NCI-H1417 treated with DMSO at 0.1 percent for 48 hours (cell line): ENCODE data around the gene CRBN.

ENCODE experiments used
- DNase-seq: peaks from one replicate; lab custom pipeline; 2025; lab: John Stamatoyannopoulos, UW

CRBN gene

DNA sequence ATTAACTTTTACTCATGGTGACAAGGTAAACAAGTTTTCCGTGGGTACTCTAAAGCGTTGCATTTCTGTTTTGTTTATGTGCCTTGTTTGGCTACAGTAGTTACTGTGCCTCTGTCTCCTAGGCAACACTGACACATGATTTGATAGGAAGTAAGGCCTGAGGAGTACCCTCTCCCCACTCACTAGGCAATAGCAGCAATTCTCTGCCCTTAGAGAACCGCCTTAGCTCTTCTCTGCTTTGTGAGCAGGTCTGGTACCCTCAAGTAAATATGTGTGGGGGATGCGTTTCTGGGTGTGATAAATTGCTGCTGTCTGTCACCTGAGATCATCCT lies 69.2 kb downstream of the CRBN start, which contains the start of gene IL5RA:
TSS of gene IL5RA (minus strand) at position 76 of the 332 bp plus-strand sequence. CDS start 5,390 bp downstream, outside the sequence.
- DNase-seq: no peak

DNA sequence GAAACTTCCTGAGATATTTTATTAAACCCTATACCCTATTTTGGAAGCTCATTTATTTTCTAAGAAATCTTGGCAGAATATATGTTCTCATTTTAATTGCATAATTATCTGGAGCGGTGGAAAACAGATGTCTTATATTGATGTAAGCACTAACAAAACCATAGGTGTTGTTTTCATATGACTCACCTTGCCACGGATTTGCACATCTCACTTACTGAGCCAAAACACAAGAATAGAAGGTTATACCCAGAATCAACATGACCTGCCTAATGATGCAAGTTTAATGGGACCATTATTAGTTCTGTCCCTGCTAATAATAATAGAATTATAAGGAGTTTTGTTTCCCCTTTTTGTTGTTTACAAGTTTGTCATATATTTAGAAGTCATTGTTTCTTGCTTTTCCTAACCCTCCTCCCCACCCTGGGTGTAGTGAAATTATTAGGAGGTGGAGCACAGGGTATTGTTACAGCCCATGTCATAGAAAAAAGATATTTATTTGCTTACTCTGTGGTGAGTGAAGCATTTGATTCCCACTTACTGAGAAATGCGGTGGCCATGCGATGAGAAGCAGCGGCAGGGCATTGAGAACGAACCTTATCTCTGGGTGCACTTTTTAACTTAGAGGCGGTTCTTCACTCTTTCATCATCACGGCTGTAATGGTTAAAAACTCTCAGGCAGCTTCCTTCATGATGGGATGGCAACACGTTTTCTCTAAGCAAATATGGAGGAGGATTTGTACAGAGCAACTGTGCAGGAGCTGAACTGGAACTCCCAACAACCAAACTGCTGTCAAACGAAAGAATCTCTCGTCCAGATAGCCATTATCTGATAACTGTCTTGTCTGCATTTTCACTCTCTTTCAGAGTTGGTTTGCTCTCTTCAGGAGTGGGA lies 69.8 kb downstream of the CRBN start:
- no peak for DNase-seq

GRCh38 chr3:3107858-3108257 lies 71.6 kb downstream of the CRBN start:
- DNase-seq: no peak

DNA sequence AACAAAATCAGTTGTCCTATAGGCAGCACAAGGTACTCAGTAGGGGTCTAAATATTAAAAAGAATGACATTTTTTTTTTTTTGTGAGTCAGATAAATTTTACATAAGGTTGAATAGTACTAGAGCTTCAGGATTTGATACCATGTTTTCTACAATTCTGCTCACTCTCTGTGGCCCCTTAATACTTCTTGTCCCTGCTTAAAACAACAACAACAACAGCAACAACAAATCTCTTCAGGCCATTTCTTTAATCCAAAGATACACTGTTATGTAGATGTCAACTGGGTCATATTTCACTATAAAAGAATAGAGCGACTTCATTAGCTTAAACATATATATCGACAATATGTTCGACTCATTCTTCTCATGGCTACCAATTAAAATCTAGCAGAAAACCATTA lies 72.3 kb downstream of the CRBN start:
- no peak for DNase-seq

DNA sequence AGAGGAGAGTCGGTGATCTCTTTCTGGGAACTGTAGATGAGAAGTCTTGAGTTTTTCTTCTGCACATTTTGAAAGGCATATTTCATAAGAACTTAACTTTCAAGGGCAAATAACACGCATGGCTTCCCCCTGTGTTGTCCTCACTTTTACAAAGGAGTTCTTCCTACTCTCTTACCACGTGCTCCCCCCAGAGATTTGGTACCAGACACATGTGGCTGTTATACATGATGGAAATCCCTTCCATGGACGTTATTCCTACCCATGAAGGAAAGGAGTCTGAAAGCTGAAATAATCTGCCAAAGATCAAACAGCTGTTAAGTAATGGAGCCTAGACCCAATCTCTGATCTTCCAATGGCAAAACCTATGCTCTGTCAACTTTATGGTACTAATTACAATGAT lies 73.7 kb downstream of the CRBN start:
- DNase-seq: no peak

DNA sequence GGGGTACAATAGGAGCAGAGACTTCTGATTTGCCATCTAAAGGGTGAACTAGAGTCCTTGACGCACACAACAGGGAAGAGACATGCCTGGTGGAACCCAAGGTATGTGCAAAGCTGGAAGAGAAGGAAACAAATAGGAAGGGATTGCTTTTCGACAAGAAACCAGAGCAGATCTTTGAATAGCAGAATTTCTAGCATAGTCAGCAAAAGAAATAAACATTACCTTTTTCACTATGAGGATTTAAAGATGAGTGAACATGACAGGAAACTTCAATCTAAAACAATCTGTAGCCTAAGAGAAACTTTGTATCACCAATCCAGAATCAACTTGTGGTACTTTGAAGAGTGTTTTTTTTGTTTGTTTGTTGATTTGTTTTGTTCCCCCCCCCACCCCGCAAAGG lies 74.2 kb downstream of the CRBN start:
- DNase-seq: no peak

DNA sequence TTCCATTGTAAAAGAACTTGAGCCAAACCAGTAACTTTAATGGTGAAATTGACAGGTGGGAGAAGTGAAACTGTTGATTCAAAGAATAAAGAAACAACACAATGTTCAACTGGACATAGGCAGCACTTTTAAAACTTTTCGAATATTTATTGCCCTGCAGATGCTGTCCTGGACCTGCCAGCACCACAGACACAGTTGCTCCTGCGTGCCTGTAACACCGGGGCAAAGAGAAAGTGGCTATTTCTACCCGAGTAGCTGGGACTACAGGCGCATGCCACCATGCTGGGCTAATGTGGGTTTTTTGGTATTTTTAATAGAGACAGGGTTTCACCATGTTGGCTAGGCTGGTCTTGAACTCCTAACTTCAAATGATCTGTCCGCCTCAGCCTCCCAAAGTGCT lies 76.7 kb downstream of the CRBN start:
- no peak for DNase-seq

DNA sequence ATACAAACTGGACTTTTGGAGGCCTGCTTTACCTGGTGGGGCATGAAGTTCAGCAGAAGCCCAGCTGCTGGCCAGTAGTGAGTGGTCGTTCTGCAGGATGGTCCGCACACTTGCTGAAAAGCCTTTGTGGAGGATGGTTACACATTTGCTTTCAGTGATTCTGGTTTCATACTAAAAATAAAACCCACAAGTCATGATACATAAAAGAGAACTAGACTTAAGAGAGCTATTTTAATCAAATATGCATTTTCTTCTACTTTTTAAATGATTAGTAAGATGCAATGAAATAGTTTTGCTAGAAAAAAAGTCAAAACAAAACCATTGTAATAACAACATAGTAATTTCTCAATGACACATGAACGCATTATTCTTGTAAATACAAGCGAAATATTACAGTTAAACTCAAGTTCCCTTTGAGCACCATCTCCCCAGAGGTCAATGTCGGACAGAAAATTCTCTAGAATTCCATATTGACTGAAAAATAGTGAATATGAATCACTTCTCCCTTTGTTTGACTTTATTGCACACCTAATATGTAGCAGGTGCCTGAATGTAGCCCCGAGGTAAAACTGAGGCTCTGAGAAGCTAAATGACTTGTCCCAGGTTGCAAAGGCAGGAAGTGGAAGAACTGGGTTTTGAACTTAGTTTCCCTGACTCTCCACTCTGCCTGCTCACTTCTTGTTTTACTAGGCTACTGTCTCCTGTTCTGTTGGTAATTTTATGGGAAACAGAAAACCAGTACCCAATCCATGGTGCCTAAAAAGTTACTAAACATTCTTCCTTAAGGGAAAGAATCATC lies 77.6 kb downstream of the CRBN start:
- DNase-seq: no peak
